ENCODE data around the gene COPB1. TPM values are rescaled to one million over a fixed set of nuclear protein-coding genes. Genes with fewer than 3 reads are reported as not detected.

Gene COPB1, protein sequence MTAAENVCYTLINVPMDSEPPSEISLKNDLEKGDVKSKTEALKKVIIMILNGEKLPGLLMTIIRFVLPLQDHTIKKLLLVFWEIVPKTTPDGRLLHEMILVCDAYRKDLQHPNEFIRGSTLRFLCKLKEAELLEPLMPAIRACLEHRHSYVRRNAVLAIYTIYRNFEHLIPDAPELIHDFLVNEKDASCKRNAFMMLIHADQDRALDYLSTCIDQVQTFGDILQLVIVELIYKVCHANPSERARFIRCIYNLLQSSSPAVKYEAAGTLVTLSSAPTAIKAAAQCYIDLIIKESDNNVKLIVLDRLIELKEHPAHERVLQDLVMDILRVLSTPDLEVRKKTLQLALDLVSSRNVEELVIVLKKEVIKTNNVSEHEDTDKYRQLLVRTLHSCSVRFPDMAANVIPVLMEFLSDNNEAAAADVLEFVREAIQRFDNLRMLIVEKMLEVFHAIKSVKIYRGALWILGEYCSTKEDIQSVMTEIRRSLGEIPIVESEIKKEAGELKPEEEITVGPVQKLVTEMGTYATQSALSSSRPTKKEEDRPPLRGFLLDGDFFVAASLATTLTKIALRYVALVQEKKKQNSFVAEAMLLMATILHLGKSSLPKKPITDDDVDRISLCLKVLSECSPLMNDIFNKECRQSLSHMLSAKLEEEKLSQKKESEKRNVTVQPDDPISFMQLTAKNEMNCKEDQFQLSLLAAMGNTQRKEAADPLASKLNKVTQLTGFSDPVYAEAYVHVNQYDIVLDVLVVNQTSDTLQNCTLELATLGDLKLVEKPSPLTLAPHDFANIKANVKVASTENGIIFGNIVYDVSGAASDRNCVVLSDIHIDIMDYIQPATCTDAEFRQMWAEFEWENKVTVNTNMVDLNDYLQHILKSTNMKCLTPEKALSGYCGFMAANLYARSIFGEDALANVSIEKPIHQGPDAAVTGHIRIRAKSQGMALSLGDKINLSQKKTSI
- total RNA-seq: 10 to 100 TPM; 46.1 to 62.5 TPM

GRCh38 chr11:14499560-14500180, at the start of gene COPB1:
Gene COPB1 (minus strand): TSS chr11:14499811. CDS start chr11:14498928, 883 bp downstream.
- 1% methylated on average over 8 to 35 of the region's 37 CpGs for WGBS, 2 donors
- peak; percentile 92 to 96 (median 94) for DNase-seq
- TF ChIP-seq, protein P1, sequence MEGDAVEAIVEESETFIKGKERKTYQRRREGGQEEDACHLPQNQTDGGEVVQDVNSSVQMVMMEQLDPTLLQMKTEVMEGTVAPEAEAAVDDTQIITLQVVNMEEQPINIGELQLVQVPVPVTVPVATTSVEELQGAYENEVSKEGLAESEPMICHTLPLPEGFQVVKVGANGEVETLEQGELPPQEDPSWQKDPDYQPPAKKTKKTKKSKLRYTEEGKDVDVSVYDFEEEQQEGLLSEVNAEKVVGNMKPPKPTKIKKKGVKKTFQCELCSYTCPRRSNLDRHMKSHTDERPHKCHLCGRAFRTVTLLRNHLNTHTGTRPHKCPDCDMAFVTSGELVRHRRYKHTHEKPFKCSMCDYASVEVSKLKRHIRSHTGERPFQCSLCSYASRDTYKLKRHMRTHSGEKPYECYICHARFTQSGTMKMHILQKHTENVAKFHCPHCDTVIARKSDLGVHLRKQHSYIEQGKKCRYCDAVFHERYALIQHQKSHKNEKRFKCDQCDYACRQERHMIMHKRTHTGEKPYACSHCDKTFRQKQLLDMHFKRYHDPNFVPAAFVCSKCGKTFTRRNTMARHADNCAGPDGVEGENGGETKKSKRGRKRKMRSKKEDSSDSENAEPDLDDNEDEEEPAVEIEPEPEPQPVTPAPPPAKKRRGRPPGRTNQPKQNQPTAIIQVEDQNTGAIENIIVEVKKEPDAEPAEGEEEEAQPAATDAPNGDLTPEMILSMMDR (IDR thresholded peaks at IDR 0.05): no peak
- peak; percentile 82 to 96 (median 95) for TF ChIP-seq POLR2A (IDR thresholded peaks at IDR 0.05)
- peak; percentile 99 for ATAC-seq
- intact Hi-C loops (cut with DNase I): no loop called here
- peak within 1 kb of the TSS; percentile 91 to 93 for H3K4me3 ChIP-seq
- peak within 1 kb of the TSS; percentile 75 to 92 (median 82) for H3K27ac ChIP-seq
- peaks cover 0 to 3% of the 10 kb centered on the region in 2 donors for H3K36me3 ChIP-seq (replicated peaks in 1 of 2; ENCODE audit: insufficient read depth in 1 of 2, low read depth in 2 of 2)
- H3K27me3 ChIP-seq: no peaks in the 10 kb centered on the region
- no peaks in the 10 kb centered on the region for H3K9me3 ChIP-seq
- peaks cover 30% of the 10 kb centered on the region for H3K4me1 ChIP-seq

GRCh38 chr11:14547440-14547839, 47.8 kb upstream of the COPB1 start:
- no peak overlapping the region for H3K27ac ChIP-seq
- intact Hi-C loops (cut with DNase I): no loop called here
- no peaks in the 10 kb centered on the region for H3K36me3 ChIP-seq (replicated peaks in 1 of 2; ENCODE audit: insufficient read depth in 1 of 2, low read depth in 2 of 2)
- H3K4me1 ChIP-seq: no peaks in the 10 kb centered on the region
- 74 to 96% methylated on average over 2 of the region's 2 CpGs for WGBS, 2 donors
- H3K9me3 ChIP-seq: no peaks in the 10 kb centered on the region
- DNase-seq (no peak), ATAC-seq (no peak)
- TF ChIP-seq, protein P1 (IDR thresholded peaks at IDR 0.05): no peak
- TF ChIP-seq POLR2A (IDR thresholded peaks at IDR 0.05): no peak
- no peaks in the 10 kb centered on the region for H3K27me3 ChIP-seq
- no peak overlapping the region for H3K4me3 ChIP-seq

GRCh38 chr11:14546672-14547071, 47.1 kb upstream of the COPB1 start:
- ATAC-seq: no peak
- intact Hi-C loops (cut with DNase I): no loop called here
- no peak for TF ChIP-seq POLR2A (IDR thresholded peaks at IDR 0.05)
- TF ChIP-seq, protein P1 (IDR thresholded peaks at IDR 0.05): no peak

DNA sequence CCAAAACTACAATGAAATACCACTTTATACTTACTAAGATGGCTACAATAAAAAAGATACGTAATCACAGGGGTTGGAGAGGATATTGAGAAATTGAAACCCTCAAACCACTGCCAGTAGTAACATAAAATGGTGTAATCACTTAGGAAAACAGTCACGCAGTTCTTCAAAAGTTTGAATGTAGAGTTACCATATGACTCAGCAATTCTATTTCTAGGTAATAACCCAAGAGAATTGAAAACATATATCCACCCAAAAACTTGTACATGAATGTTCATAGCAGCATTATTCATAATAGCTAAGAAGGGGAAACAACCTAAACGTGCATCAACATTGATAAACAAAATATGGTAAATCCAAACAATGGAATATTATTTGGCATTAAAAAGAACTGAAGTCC, 45.0 kb upstream of the COPB1 start:
- Histone ChIP-seq H3K4me1 (peaks cover 21% of the 10 kb centered on the region), H3K27ac (peak overlapping the region in 1 of 4 donors; percentile 7), H3K27me3 (no peaks in the 10 kb centered on the region), H3K9me3 (no peaks in the 10 kb centered on the region), H3K4me3 (no peak overlapping the region), H3K36me3 (replicated peaks in 1 of 2; ENCODE audit: insufficient read depth in 1 of 2, low read depth in 2 of 2) (no peaks in the 10 kb centered on the region)
- intact Hi-C loops (cut with DNase I): no loop called here
- 67 to 71% methylated on average over 3 of the region's 3 CpGs for WGBS, 2 donors
- DNase-seq (no peak), ATAC-seq (no peak)
- TF ChIP-seq, protein P1 (IDR thresholded peaks at IDR 0.05): no peak
- TF ChIP-seq POLR2A (IDR thresholded peaks at IDR 0.05): no peak

More at GRCh38 chr11:14546672-14547071, 47.1 kb upstream of the COPB1 start:
- peaks cover under 1% of the 10 kb centered on the region for H3K4me1 ChIP-seq
- DNase-seq: no peak
- H3K4me3 ChIP-seq: no peak overlapping the region
- no peaks in the 10 kb centered on the region for H3K36me3 ChIP-seq (replicated peaks in 1 of 2; ENCODE audit: insufficient read depth in 1 of 2, low read depth in 2 of 2)
- H3K9me3 ChIP-seq: no peaks in the 10 kb centered on the region
- H3K27ac ChIP-seq: no peak overlapping the region
- no peaks in the 10 kb centered on the region for H3K27me3 ChIP-seq
